Keratinocyte (primary cell): ENCODE results near the gene MOCS1. TPM values are rescaled to one million over a fixed set of nuclear protein-coding genes. Genes with fewer than 3 reads are reported as not detected.

ENCODE experiments used
- DNase-seq: peaks from one replicate; pipeline ENCODE4 v3.0.0-alpha.2; 2011; ENCODE audit warnings: low read depth, missing footprints, low spot score
- FAIRE-seq: peaks from 2 replicates; lab custom pipeline; 2011; peaks lifted over from hg19 to GRCh38; lab: Jason Lieb, UNC
- H2AFZ ChIP-seq: 2 replicates; pipeline ENCODE4 v1.6.0; 2012; ENCODE audit warnings: low read length, control low read depth, inconsistent platforms; ENCODE audit not compliant: control insufficient read depth
- H3K27ac ChIP-seq: 2 replicates; pipeline ENCODE4 v1.5.1; 2011; ENCODE audit warnings: low read length; ENCODE audit not compliant: control insufficient read depth, insufficient read depth
- H3K27me3 ChIP-seq: 3 replicates; pipeline ENCODE4 v1.6.0; 2011; ENCODE audit warnings: low read length; ENCODE audit not compliant: control insufficient read depth, insufficient read depth; ENCODE audit errors: extremely low read depth
- H3K36me3 ChIP-seq, 2 experiments: 2 replicates in 1 of 2; 3 replicates in 1 of 2; pipeline ENCODE4 v1.5.1; 2011; ENCODE audit warnings: low read length in 2 of 2, mild to moderate bottlenecking in 1 of 2; ENCODE audit not compliant: control insufficient read depth in 2 of 2, insufficient read depth in 2 of 2; ENCODE audit errors: extremely low read depth in 1 of 2
- H3K4me1 ChIP-seq: 3 replicates; pipeline ENCODE4 v1.5.1; 2011; ENCODE audit warnings: low read length; ENCODE audit not compliant: control insufficient read depth, insufficient read depth; ENCODE audit errors: extremely low read depth
- H3K4me2 ChIP-seq: 3 replicates; pipeline ENCODE4 v1.6.0; 2011; ENCODE audit warnings: low read depth, low read length; ENCODE audit not compliant: control insufficient read depth, insufficient read depth; ENCODE audit errors: extremely low read depth
- H3K4me3 ChIP-seq, 3 experiments: fragments of 200-600 bp in 1 of 3; sonication (generic) in 1 of 3; 2 replicates in 2 of 3; 3 replicates in 1 of 3; pipeline ENCODE4 v1.5.1; 2011 to 2016; ENCODE audit warnings: low read length in 3 of 3, mild to moderate bottlenecking in 3 of 3, control low read depth in 2 of 3, inconsistent platforms in 1 of 3, low read depth in 1 of 3, mixed read lengths in 1 of 3, mixed run types in 1 of 3, moderate library complexity in 1 of 3; ENCODE audit not compliant: control insufficient read depth in 2 of 3, insufficient read depth in 2 of 3; ENCODE audit errors: extremely low read depth in 1 of 3
- H3K79me2 ChIP-seq: 2 replicates; pipeline ENCODE4 v1.6.0; 2012; ENCODE audit warnings: low read length; ENCODE audit not compliant: control insufficient read depth, insufficient read depth
- H3K9ac ChIP-seq: 3 replicates; pipeline ENCODE4 v1.6.0; 2011; ENCODE audit warnings: low read length; ENCODE audit not compliant: control insufficient read depth, insufficient read depth; ENCODE audit errors: extremely low read depth
- H3K9me1 ChIP-seq: 3 replicates; pipeline ENCODE4 v1.6.0; 2011; ENCODE audit warnings: low read length; ENCODE audit not compliant: control insufficient read depth, insufficient read depth; ENCODE audit errors: extremely low read depth
- H3K9me3 ChIP-seq: 2 replicates; pipeline ENCODE4 v1.5.1; 2012; ENCODE audit warnings: low read depth, low read length; ENCODE audit not compliant: control insufficient read depth
- H4K20me1 ChIP-seq: 3 replicates; pipeline ENCODE4 v1.6.0; 2011; ENCODE audit warnings: low read length; ENCODE audit not compliant: control insufficient read depth, insufficient read depth; ENCODE audit errors: extremely low read depth
- CTCF ChIP-seq, 3 experiments: IDR thresholded peaks in 1 of 3; conservative IDR thresholded peaks in 1 of 3; optimal IDR thresholded peaks in 1 of 3; 2 replicates in 2 of 3; 3 replicates in 1 of 3; pipeline versions ENCODE3 to v1.5.1; 2011; ENCODE audit warnings: low read length in 3 of 3, mild to moderate bottlenecking in 3 of 3, moderate library complexity in 2 of 3, control low read depth in 1 of 3, inconsistent platforms in 1 of 3; ENCODE audit not compliant: insufficient read depth in 2 of 3; ENCODE audit errors: extremely low read depth in 1 of 3
- EZH2 ChIP-seq: IDR thresholded peaks from one replicate; pipeline ENCODE4 v1.6.1; 2012; ENCODE audit warnings: inconsistent platforms, mild to moderate bottlenecking, low read length, moderate library complexity
- dilution Hi-C: fragments of 300-500 bp; cut with MboI; formaldehyde crosslinking; loops from one replicate; pipeline ENCODE4 v1.7.0; 2020; ENCODE audit warnings: low sequenced_read_pairs; ENCODE audit not compliant: extremely low pct_ligation_motif_present
- polyA plus RNA-seq, 5 experiments: library from polyadenylated mRNA; depleted of rRNA in 3 of 5; stranded (reverse) in 3 of 5; stranded (forward) in 1 of 5; unstranded in 1 of 5; fragments of >200 nt; gene quantifications; 1 replicate in 1 of 5; 2 replicates in 3 of 5; 3 replicates in 1 of 5; pipeline versions ENCODE4 v1.2.1 to v1.2.3, GENCODE V29; 2011 to 2012; ENCODE audit warnings: missing spikeins in 2 of 5, low read depth in 1 of 5, low replicate concordance in 1 of 5

The MOCS1 gene
- polyA plus RNA-seq, 1 donor (not counting 4 experiments of a cell fraction or from before 2014, with no cell fraction given) = 2.2 TPM

GRCh38 chr6:39961178-39961577 lies 26.9 kb upstream of the MOCS1 start:
- H3K36me3 ChIP-seq = no peaks in the 10 kb centered on the region
- H3K27ac ChIP-seq = no peak overlapping the region
- no peak overlapping the region for H3K9ac ChIP-seq
- H2AFZ ChIP-seq = no peak overlapping the region
- no peak for TF ChIP-seq EZH2
- TF ChIP-seq CTCF (optimal IDR thresholded peaks at IDR 0.05 in 1 of 3, IDR thresholded peaks at IDR 0.05 in 1 of 3, conservative IDR thresholded peaks at IDR 0.05 in 1 of 3; ENCODE audit: extremely low read depth in 1 of 3, insufficient read depth in 2 of 3, low read length in 3 of 3) = no peak
- no peak overlapping the region for H3K4me2 ChIP-seq
- peaks cover 9% of the 10 kb centered on the region for H3K4me1 ChIP-seq
- no peaks in the 10 kb centered on the region for H3K9me3 ChIP-seq
- no peak for DNase-seq
- FAIRE-seq = no peak
- no peaks in the 10 kb centered on the region for H3K27me3 ChIP-seq
- H3K9me1 ChIP-seq = no peaks in the 10 kb centered on the region
- no peak overlapping the region for H3K4me3 ChIP-seq
- dilution Hi-C loops = no loop called here
- no peaks in the 10 kb centered on the region for H4K20me1 ChIP-seq
- H3K79me2 ChIP-seq = no peaks in the 10 kb centered on the region

- H3K79me2 ChIP-seq = no peaks in the 10 kb centered on the region
- dilution Hi-C loops = no loop called here
- no peak overlapping the region for H2AFZ ChIP-seq
- DNase-seq (no peak), FAIRE-seq (no peak)
- H3K27me3 ChIP-seq = no peaks in the 10 kb centered on the region
- no peak overlapping the region for H3K9ac ChIP-seq
- no peaks in the 10 kb centered on the region for H3K9me1 ChIP-seq
- no peak for TF ChIP-seq EZH2
- TF ChIP-seq CTCF (optimal IDR thresholded peaks at IDR 0.05 in 1 of 3, IDR thresholded peaks at IDR 0.05 in 1 of 3, conservative IDR thresholded peaks at IDR 0.05 in 1 of 3; ENCODE audit: extremely low read depth in 1 of 3, insufficient read depth in 2 of 3, low read length in 3 of 3) = no peak
- no peak overlapping the region for H3K4me2 ChIP-seq
- no peaks in the 10 kb centered on the region for H4K20me1 ChIP-seq
- H3K27ac ChIP-seq = no peak overlapping the region
- H3K36me3 ChIP-seq = no peaks in the 10 kb centered on the region
- no peak overlapping the region for H3K4me3 ChIP-seq
- H3K4me1 ChIP-seq = peaks cover 9% of the 10 kb centered on the region
- H3K9me3 ChIP-seq = no peaks in the 10 kb centered on the region
Observed at GRCh38 chr6:39958947-39959346, 24.7 kb upstream of the MOCS1 start.
